NCI-H226 (cell line): ENCODE results near the gene TERB1.

Source experiments
- DNase-seq: peaks from one replicate; pipeline ENCODE4 v3.0.0-alpha.2; 2015

TERB1 gene

GRCh38 chr16:66741169-66741900, 60.0 kb downstream of the TERB1 start:
- peak; percentile 86 for DNase-seq

- DNase-seq: no peak
These were observed 60.9 kb downstream of the TERB1 start for GRCh38 chr16:66740533-66740932.

- DNase-seq: no peak
These were observed 61.4 kb downstream of the TERB1 start for GRCh38 chr16:66740010-66740409.

- DNase-seq: no peak
These were observed 65.5 kb downstream of the TERB1 start for GRCh38 chr16:66735891-66736290.

- DNase-seq: no peak
These were observed 70.3 kb downstream of the TERB1 start for GRCh38 chr16:66731101-66731500.

GRCh38 chr16:66728804-66729203, 72.6 kb downstream of the TERB1 start:
- DNase-seq: no peak

- DNase-seq: peak; percentile 19
These were observed 73.1 kb downstream of the TERB1 start for GRCh38 chr16:66728117-66728787.

- DNase-seq: no peak
These were observed 80.6 kb downstream of the TERB1 start for GRCh38 chr16:66720766-66721165.

GRCh38 chr16:66719246-66719645, 82.1 kb downstream of the TERB1 start:
- no peak for DNase-seq

- peak; percentile 61 for DNase-seq
These were observed 83.6 kb downstream of the TERB1 start for GRCh38 chr16:66717776-66718175.

GRCh38 chr16:66717112-66717675, 84.2 kb downstream of the TERB1 start:
- DNase-seq: peak; percentile 17

GRCh38 chr16:66714654-66715307, 86.6 kb downstream of the TERB1 start:
- no peak for DNase-seq

- DNase-seq: no peak
These were observed 87.3 kb downstream of the TERB1 start for GRCh38 chr16:66714062-66714461.

- DNase-seq: no peak
These were observed 88.3 kb downstream of the TERB1 start for GRCh38 chr16:66713076-66713475.

- no peak for DNase-seq
These were observed 88.9 kb downstream of the TERB1 start for GRCh38 chr16:66712512-66712911.

GRCh38 chr16:66711581-66711980, 89.8 kb downstream of the TERB1 start:
- DNase-seq: no peak

- DNase-seq: no peak
These were observed 94.9 kb downstream of the TERB1 start for GRCh38 chr16:66706506-66706880.

GRCh38 chr16:66705790-66706505, 95.4 kb downstream of the TERB1 start:
- DNase-seq: no peak
